H9 (cell line): ENCODE measurements around the gene CEBPE. TPM values are rescaled to one million over a fixed set of nuclear protein-coding genes. Genes with fewer than 3 reads are reported as not detected.

Source experiments
- DNase-seq: peaks from one replicate; pipeline ENCODE4 v3.0.0-alpha.2; 2017
- H2AFZ ChIP-seq: one replicate; pipeline ENCODE4 v1.6.1; 2013; ENCODE audit warnings: mild to moderate bottlenecking, low read length, control low read depth, moderate library complexity
- H2AK5ac ChIP-seq: 2 replicates; pipeline ENCODE4 v1.6.1; 2013; ENCODE audit warnings: low read length, control low read depth, mixed read lengths; ENCODE audit not compliant: insufficient read length
- H2BK120ac ChIP-seq: one replicate; pipeline ENCODE4 v1.6.1; 2013; ENCODE audit warnings: low read depth, mild to moderate bottlenecking, low read length, control low read depth, inconsistent platforms; ENCODE audit not compliant: poor library complexity, severe bottlenecking
- H2BK12ac ChIP-seq: 2 replicates; pipeline ENCODE4 v1.6.1; 2013; ENCODE audit warnings: low read length, control low read depth, mixed read lengths, low read depth; ENCODE audit not compliant: insufficient read length
- H2BK15ac ChIP-seq: 2 replicates; pipeline ENCODE4 v1.6.1; 2013; ENCODE audit warnings: low read depth, low read length, control low read depth
- H2BK20ac ChIP-seq: one replicate; pipeline ENCODE4 v1.6.1; 2013; ENCODE audit warnings: low read depth, mild to moderate bottlenecking, low read length, control low read depth, inconsistent platforms; ENCODE audit not compliant: poor library complexity, severe bottlenecking
- H2BK5ac ChIP-seq: 2 replicates; pipeline ENCODE4 v1.6.1; 2013; ENCODE audit warnings: low read length, control low read depth, mixed read lengths; ENCODE audit not compliant: insufficient read length
- H3K14ac ChIP-seq: 2 replicates; pipeline ENCODE4 v1.6.1; 2013; ENCODE audit warnings: low read length, control low read depth; ENCODE audit not compliant: insufficient read depth
- H3K18ac ChIP-seq: 2 replicates; pipeline ENCODE4 v1.6.1; 2013; ENCODE audit warnings: low read depth, mild to moderate bottlenecking, mixed read lengths, low read length, control low read depth; ENCODE audit not compliant: insufficient read length
- H3K23ac ChIP-seq: 2 replicates; pipeline ENCODE4 v1.6.1; 2013; ENCODE audit warnings: low read length, control low read depth, mixed read lengths, low read depth; ENCODE audit not compliant: insufficient read length
- H3K23me2 ChIP-seq: 2 replicates; pipeline ENCODE4 v1.6.1; 2013; ENCODE audit warnings: low read depth, mild to moderate bottlenecking, mixed read lengths, low read length, control low read depth; ENCODE audit not compliant: insufficient read length, poor library complexity, severe bottlenecking
- H3K27ac ChIP-seq: 2 replicates; pipeline ENCODE4 v1.5.1; 2013; ENCODE audit warnings: low read length, control low read depth, mixed read lengths, low read depth; ENCODE audit not compliant: insufficient read length
- H3K27me3 ChIP-seq: 2 replicates; pipeline ENCODE4 v1.6.1; 2013; ENCODE audit warnings: low read length, control low read depth, inconsistent platforms; ENCODE audit not compliant: insufficient read depth
- H3K4ac ChIP-seq: 2 replicates; pipeline ENCODE4 v1.6.1; 2013; ENCODE audit warnings: low read depth, mild to moderate bottlenecking, control low read depth, inconsistent platforms, low read length, moderate library complexity
- H3K4me1 ChIP-seq: 2 replicates; pipeline ENCODE4 v1.6.1; 2013; ENCODE audit warnings: low read length, control low read depth, inconsistent platforms; ENCODE audit not compliant: insufficient read depth
- H3K4me2 ChIP-seq: 2 replicates; pipeline ENCODE4 v1.6.1; 2013; ENCODE audit warnings: low read length, control low read depth, mixed read lengths; ENCODE audit not compliant: insufficient read length, insufficient read depth
- H3K56ac ChIP-seq: 2 replicates; pipeline ENCODE4 v1.6.1; 2013; ENCODE audit warnings: low read depth, mild to moderate bottlenecking, mixed read lengths, low read length, control low read depth; ENCODE audit not compliant: insufficient read length
- H3K79me1 ChIP-seq: 2 replicates; pipeline ENCODE4 v1.6.1; 2013; ENCODE audit warnings: low read depth, mild to moderate bottlenecking, moderate library complexity, low read length, control low read depth, inconsistent platforms; ENCODE audit not compliant: insufficient read depth, poor library complexity, severe bottlenecking
- H3K79me2 ChIP-seq: 2 replicates; pipeline ENCODE4 v1.6.1; 2013; ENCODE audit warnings: low read length, control low read depth, inconsistent platforms; ENCODE audit not compliant: insufficient read depth
- H3K9ac ChIP-seq: 2 replicates; pipeline ENCODE4 v1.6.1; 2013; ENCODE audit warnings: low read length, control low read depth, mixed read lengths; ENCODE audit not compliant: insufficient read length; ENCODE audit errors: extremely low read depth
- H3K9me3 ChIP-seq: one replicate; pipeline ENCODE4 v1.6.1; 2013; ENCODE audit warnings: low read depth, low read length, inconsistent platforms; ENCODE audit not compliant: control insufficient read depth
- H3T11ph ChIP-seq: one replicate; pipeline ENCODE4 v1.6.1; 2013; ENCODE audit warnings: mild to moderate bottlenecking, low read length, control low read depth, inconsistent platforms
- H4K20me1 ChIP-seq: one replicate; pipeline ENCODE4 v1.6.1; 2013; ENCODE audit not compliant: control insufficient read depth, insufficient read length, insufficient read depth
- H4K5ac ChIP-seq: 2 replicates; pipeline ENCODE4 v1.6.1; 2013; ENCODE audit warnings: low read depth, mild to moderate bottlenecking, mixed read lengths, low read length, control low read depth; ENCODE audit not compliant: insufficient read length
- H4K8ac ChIP-seq: replicated peaks from 2 replicates; pipeline ENCODE4 v1.6.1; 2013; ENCODE audit warnings: low read length, control low read depth, mixed read lengths, low read depth; ENCODE audit not compliant: insufficient read length
- H4K91ac ChIP-seq: 2 replicates; pipeline ENCODE4 v1.6.1; 2013; ENCODE audit warnings: low read depth, mild to moderate bottlenecking, moderate library complexity, mixed read lengths, low read length, control low read depth; ENCODE audit not compliant: insufficient read length
- H3K27ac Mint-ChIP-seq, 3 experiments: 2 replicates in 2 of 3; 3 replicates in 1 of 3; pipeline ENCODE4 v1.8.0; 2020 to 2021; ENCODE audit warnings: mixed read lengths in 3 of 3, mild to moderate bottlenecking in 1 of 3, moderate library complexity in 1 of 3
- H3K27me3 Mint-ChIP-seq: 2 replicates; pipeline ENCODE4 v1.8.0; 2021; ENCODE audit warnings: low read depth, mild to moderate bottlenecking, moderate library complexity, mixed read lengths
- H3K36me3 Mint-ChIP-seq, 3 experiments: 2 replicates in 2 of 3; 3 replicates in 1 of 3; pipeline ENCODE4 v1.8.0; 2020 to 2021; ENCODE audit warnings: low read depth in 3 of 3, mixed read lengths in 3 of 3; ENCODE audit not compliant: insufficient read depth in 1 of 3
- H3K4me1 Mint-ChIP-seq, 2 experiments: 2 replicates each; pipeline ENCODE4 v1.8.0; 2020; ENCODE audit warnings: mixed read lengths in 2 of 2
- H3K4me3 Mint-ChIP-seq, 2 experiments: 2 replicates in 1 of 2; 3 replicates in 1 of 2; pipeline ENCODE4 v1.8.0; 2020 to 2021; ENCODE audit warnings: mild to moderate bottlenecking in 2 of 2, mixed read lengths in 2 of 2, moderate library complexity in 1 of 2
- H3K9me3 Mint-ChIP-seq, 2 experiments: 2 replicates in 1 of 2; 3 replicates in 1 of 2; pipeline ENCODE4 v1.8.0; 2020; ENCODE audit warnings: mild to moderate bottlenecking in 2 of 2, mixed read lengths in 2 of 2, moderate library complexity in 1 of 2
- WGBS: extraction: QIAGEN DNeasy Blood & Tissue Kit; methylation state at CpG from one replicate; pipeline ENCODE4 v1.1.7; 2013; ENCODE audit warnings: missing lambda C conversion rate, low lambda C conversion rate, mixed read lengths; ENCODE audit not compliant: insufficient read length; ENCODE audit errors: extremely low coverage; 5-methylcytosine and 5-hydroxymethylcytosine counted together
- total RNA-seq: library from RNA; stranded (reverse); gene quantifications from 2 replicates; pipeline ENCODE4 v1.2.1, GENCODE V29; 2021
- TF ChIP-seq, protein P1 (sequence below): fragments of 200-600 bp; sonication (generic); conservative IDR thresholded peaks from 3 replicates; pipeline ENCODE4 v1.8.0; 2021; ENCODE audit warnings: antibody characterized with exemption, mild to moderate bottlenecking

CEBPE gene
- total RNA-seq, 1 experiment from 2014 or later, result not detected

DNA sequence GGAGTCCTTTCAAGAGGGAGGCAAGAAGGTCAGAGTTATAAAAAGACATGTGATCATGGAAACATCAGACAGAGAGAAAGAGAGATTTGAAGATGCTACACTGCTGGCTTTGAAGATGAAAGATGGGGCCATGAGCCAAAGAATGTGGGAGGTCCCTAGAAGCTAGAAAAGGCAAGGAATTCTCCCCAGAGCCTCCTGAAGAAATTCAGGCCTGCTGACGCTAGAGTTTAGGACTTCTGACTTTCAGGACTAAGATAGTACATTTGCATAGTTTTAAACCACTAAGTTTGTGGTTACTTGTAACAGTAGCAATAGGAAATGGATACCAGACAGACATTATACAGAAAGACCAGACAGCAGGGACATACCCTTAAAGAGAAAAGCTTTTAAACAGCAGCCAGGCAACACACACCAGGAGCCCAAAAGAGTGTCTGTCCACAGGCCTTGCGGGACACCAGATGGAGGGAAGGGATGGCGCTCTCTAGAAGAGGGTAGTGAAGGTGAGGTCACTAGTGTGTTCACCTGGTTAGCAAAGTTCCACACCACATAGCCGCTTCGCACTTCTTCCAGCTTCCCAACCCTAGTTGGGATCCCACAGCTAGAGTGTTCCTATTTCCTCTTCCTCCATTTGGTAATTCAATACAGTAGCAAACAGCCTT lies 29.7 kb upstream of the CEBPE start:
- H4K5ac ChIP-seq, result no peak overlapping the region
- Mint-ChIP-seq H3K9me3 (peaks cover 0 to 2% of the 10 kb centered on the region in 2 experiments; a peak in 2 of 5 replicates), H3K4me3 (no peak overlapping the region), H3K27me3 (no peaks in the 10 kb centered on the region; the same call in 1 of the 2 replicates), H3K4me1 (peaks cover under 1 to 16% of the 10 kb centered on the region in 2 experiments), H3K36me3 (peaks cover 36 to 45% (median 42%) of the 10 kb centered on the region in 3 experiments), H3K27ac (no peak overlapping the region)
- H3K4ac ChIP-seq, result no peak overlapping the region
- H3T11ph ChIP-seq, result no peak overlapping the region
- H3K27ac ChIP-seq, result no peak overlapping the region
- H3K4me2 ChIP-seq, result no peak overlapping the region
- no peak overlapping the region for H2AFZ ChIP-seq
- no peak overlapping the region for H4K91ac ChIP-seq
- no peak overlapping the region for H3K9ac ChIP-seq
- H3K4me1 ChIP-seq, result no peaks in the 10 kb centered on the region
- H2BK5ac ChIP-seq, result no peak overlapping the region
- no peak overlapping the region for H4K8ac ChIP-seq
- no peak overlapping the region for H3K14ac ChIP-seq
- no peaks in the 10 kb centered on the region for H3K23me2 ChIP-seq
- no peak overlapping the region for H2AK5ac ChIP-seq
- H3K79me2 ChIP-seq, result no peaks in the 10 kb centered on the region; the same call in 1 of the 2 replicates
- DNase-seq, result no peak
- H4K20me1 ChIP-seq, result no peaks in the 10 kb centered on the region
- H2BK15ac ChIP-seq, result no peak overlapping the region
- no peak overlapping the region for H3K18ac ChIP-seq
- no peaks in the 10 kb centered on the region for H3K9me3 ChIP-seq
- H2BK12ac ChIP-seq, result no peak overlapping the region
- H3K23ac ChIP-seq, result no peak overlapping the region
- no peaks in the 10 kb centered on the region for H3K27me3 ChIP-seq
- H2BK120ac ChIP-seq, result no peak overlapping the region
- TF ChIP-seq, protein P1, sequence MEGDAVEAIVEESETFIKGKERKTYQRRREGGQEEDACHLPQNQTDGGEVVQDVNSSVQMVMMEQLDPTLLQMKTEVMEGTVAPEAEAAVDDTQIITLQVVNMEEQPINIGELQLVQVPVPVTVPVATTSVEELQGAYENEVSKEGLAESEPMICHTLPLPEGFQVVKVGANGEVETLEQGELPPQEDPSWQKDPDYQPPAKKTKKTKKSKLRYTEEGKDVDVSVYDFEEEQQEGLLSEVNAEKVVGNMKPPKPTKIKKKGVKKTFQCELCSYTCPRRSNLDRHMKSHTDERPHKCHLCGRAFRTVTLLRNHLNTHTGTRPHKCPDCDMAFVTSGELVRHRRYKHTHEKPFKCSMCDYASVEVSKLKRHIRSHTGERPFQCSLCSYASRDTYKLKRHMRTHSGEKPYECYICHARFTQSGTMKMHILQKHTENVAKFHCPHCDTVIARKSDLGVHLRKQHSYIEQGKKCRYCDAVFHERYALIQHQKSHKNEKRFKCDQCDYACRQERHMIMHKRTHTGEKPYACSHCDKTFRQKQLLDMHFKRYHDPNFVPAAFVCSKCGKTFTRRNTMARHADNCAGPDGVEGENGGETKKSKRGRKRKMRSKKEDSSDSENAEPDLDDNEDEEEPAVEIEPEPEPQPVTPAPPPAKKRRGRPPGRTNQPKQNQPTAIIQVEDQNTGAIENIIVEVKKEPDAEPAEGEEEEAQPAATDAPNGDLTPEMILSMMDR, result no peak
- no peak overlapping the region for H3K56ac ChIP-seq
- WGBS, result no CpG with 5 or more reads among the region's 5 CpGs
- no peaks in the 10 kb centered on the region for H3K79me1 ChIP-seq
- H2BK20ac ChIP-seq, result no peak overlapping the region
